SK-N-SH treated with all-trans-retinoic acid at 6 μM for 48 hours (cell line): ENCODE data around the gene MYH9.

Experiments
- PATZ1 ChIP-seq: fragments of 250-450 bp; sonication (Bioruptor Pico); IDR thresholded peaks from 2 replicates; pipeline ENCODE4 v1.8.0; 2020; ENCODE audit warnings: mild to moderate bottlenecking, moderate library complexity, borderline replicate concordance
- POU6F1 ChIP-seq: fragments of 250-450 bp; sonication (Bioruptor Pico); IDR thresholded peaks from 2 replicates; pipeline ENCODE4 v1.8.0; 2021; ENCODE audit warnings: low read depth, mild to moderate bottlenecking, moderate library complexity, borderline replicate concordance
- SNAI2 ChIP-seq: fragments of 250-450 bp; sonication (Bioruptor Pico); IDR thresholded peaks from 2 replicates; pipeline ENCODE4 v1.5.0; 2020; ENCODE audit warnings: mild to moderate bottlenecking, moderate library complexity
- TSHZ2 ChIP-seq: fragments of 250-450 bp; sonication (Bioruptor Pico); IDR thresholded peaks from 2 replicates; pipeline ENCODE4 v1.5.0; 2020; ENCODE audit warnings: mild to moderate bottlenecking, moderate library complexity
- ZC3H10 ChIP-seq: fragments of 250-450 bp; sonication (Bioruptor Pico); IDR thresholded peaks from 2 replicates; pipeline ENCODE4 v1.5.1; 2021; ENCODE audit warnings: mild to moderate bottlenecking, moderate library complexity
- ZFP30 ChIP-seq: fragments of 450-650 bp; formaldehyde crosslinking; IDR thresholded peaks from 2 replicates; pipeline ENCODE4 v1.5.0; 2022; ENCODE audit warnings: mild to moderate bottlenecking, moderate library complexity
- ZNF70 ChIP-seq: fragments of 450-650 bp; formaldehyde crosslinking; IDR thresholded peaks from 2 replicates; pipeline ENCODE4 v1.5.0; 2020; ENCODE audit warnings: mild to moderate bottlenecking, moderate library complexity

GRCh38 chr22:36293606-36294292 is 94.0 kb downstream of the MYH9 start:
- TF ChIP-seq ZNF70 (CRISPR knock-in tag) (no peak), POU6F1 (no peak), SNAI2 (CRISPR knock-in tag) (no peak), ZC3H10 (CRISPR knock-in tag) (no peak), TSHZ2 (CRISPR knock-in tag) (no peak), PATZ1 (CRISPR knock-in tag) (no peak), ZFP30 (no peak)
